HEK293T (cell line): Measurements from ENCODE around the gene IL3.

Experiments
- CTCF ChIA-PET: fragments of 350-600 bp; formaldehyde crosslinking; extraction: SDS; loops from one replicate; lab custom pipeline; 2021; ENCODE audit warnings: antibody characterized with exemption, inconsistent platforms; lab: Yijun Ruan, JAX
- POLR2A ChIA-PET: fragments of 350-600 bp; formaldehyde crosslinking; extraction: SDS; loops from one replicate; lab custom pipeline; 2020; ENCODE audit warnings: antibody characterized with exemption, inconsistent platforms; lab: Yijun Ruan, JAX
- DNase-seq: peaks from one replicate; pipeline ENCODE4 v3.0.0; 2012; ENCODE audit warnings: mixed read lengths; ENCODE audit errors: extremely low spot score
- ARNT ChIP-seq: fragments of 450-650 bp; IDR thresholded peaks from 2 replicates; pipeline ENCODE4 v1.6.1; 2017; ENCODE audit warnings: mild to moderate bottlenecking
- BHLHE40 ChIP-seq: fragments of 450-650 bp; IDR thresholded peaks from 2 replicates; pipeline ENCODE4 v1.6.1; 2016; ENCODE audit warnings: mild to moderate bottlenecking, moderate library complexity, borderline replicate concordance
- CTBP1 ChIP-seq: fragments of 450-650 bp; IDR thresholded peaks from 2 replicates; pipeline ENCODE4 v1.6.1; 2016; ENCODE audit warnings: borderline replicate concordance
- ELF4 ChIP-seq: fragments of 450-650 bp; IDR thresholded peaks from 2 replicates; pipeline ENCODE4 v1.6.1; 2017; ENCODE audit warnings: antibody characterized with exemption
- FOXA1 ChIP-seq: fragments of 450-650 bp; IDR thresholded peaks from 2 replicates; pipeline ENCODE4 v1.6.1; 2016; ENCODE audit warnings: mild to moderate bottlenecking
- FOXK2 ChIP-seq: fragments of 450-650 bp; IDR thresholded peaks from 2 replicates; pipeline ENCODE4 v1.6.1; 2016; ENCODE audit warnings: mild to moderate bottlenecking
- FOXM1 ChIP-seq: fragments of 450-650 bp; IDR thresholded peaks from 2 replicates; pipeline ENCODE4 v1.6.1; 2017; ENCODE audit warnings: mild to moderate bottlenecking, borderline replicate concordance
- HDGF ChIP-seq: fragments of 450-650 bp; IDR thresholded peaks from 2 replicates; pipeline ENCODE4 v1.6.1; 2017; ENCODE audit warnings: antibody characterized with exemption, borderline replicate concordance
- L3MBTL2 ChIP-seq: fragments of 450-650 bp; conservative IDR thresholded peaks from 2 replicates; pipeline ENCODE4 v1.6.1; 2016; ENCODE audit warnings: mild to moderate bottlenecking
- LEF1 ChIP-seq: fragments of 450-650 bp; IDR thresholded peaks from 2 replicates; pipeline ENCODE4 v1.6.1; 2017; ENCODE audit warnings: mild to moderate bottlenecking, borderline replicate concordance
- NFRKB ChIP-seq: fragments of 450-650 bp; IDR thresholded peaks from 2 replicates; pipeline ENCODE4 v1.6.1; 2016; ENCODE audit warnings: mild to moderate bottlenecking, moderate library complexity
- PKNOX1 ChIP-seq: fragments of 450-650 bp; IDR thresholded peaks from 2 replicates; pipeline ENCODE4 v1.6.1; 2016
- SP1 ChIP-seq: fragments of 450-650 bp; IDR thresholded peaks from 2 replicates; pipeline ENCODE4 v1.6.1; 2017
- SUZ12 ChIP-seq: fragments of 450-650 bp; IDR thresholded peaks from 2 replicates; pipeline ENCODE4 v1.6.1; 2016; ENCODE audit warnings: mild to moderate bottlenecking
- TARDBP ChIP-seq: fragments of 450-650 bp; IDR thresholded peaks from 2 replicates; pipeline ENCODE4 v1.6.1; 2016
- ZNF384 ChIP-seq: fragments of 450-650 bp; IDR thresholded peaks from 2 replicates; pipeline ENCODE4 v1.6.1; 2016

IL3 gene

GRCh38 chr5:132095077-132095410 is 34.6 kb downstream of the IL3 start:
- no peak for DNase-seq
- POLR2A ChIA-PET = no interaction called here
- no peak for TF ChIP-seq FOXM1
- no peak for TF ChIP-seq PKNOX1
- no peak for TF ChIP-seq LEF1
- TF ChIP-seq SUZ12 = no peak
- no peak for TF ChIP-seq SP1
- no peak for TF ChIP-seq FOXA1
- no peak for TF ChIP-seq ARNT
- no peak for TF ChIP-seq TARDBP
- TF ChIP-seq NFRKB = no peak
- no peak for TF ChIP-seq ZNF384
- TF ChIP-seq FOXK2 = no peak
- no peak for TF ChIP-seq HDGF
- TF ChIP-seq L3MBTL2 = no peak
- CTCF ChIA-PET = no interaction called here

GRCh38 chr5:132095424-132095972 is 35.0 kb downstream of the IL3 start:
- POLR2A ChIA-PET = no interaction called here
- TF ChIP-seq FOXM1 (no peak), PKNOX1 (no peak), FOXK2 (no peak), ELF4 (no peak), SUZ12 (no peak), ZNF384 (no peak), L3MBTL2 (no peak), SP1 (no peak), CTBP1 (no peak)
- DNase-seq = no peak
- CTCF ChIA-PET = no interaction called here

GRCh38 chr5:132096904-132097303 is 36.4 kb downstream of the IL3 start:
- ChIA-PET POLR2A (no interaction called here), CTCF (no interaction called here)
- TF ChIP-seq HDGF = no peak
- TF ChIP-seq PKNOX1 = no peak
- no peak for TF ChIP-seq ARNT
- no peak for TF ChIP-seq ELF4
- TF ChIP-seq ZNF384 = no peak
- TF ChIP-seq BHLHE40 = no peak
- DNase-seq = no peak

GRCh38 chr5:132098151-132098594 is 37.7 kb downstream of the IL3 start:
- ChIA-PET POLR2A (no interaction called here), CTCF (no interaction called here)
- DNase-seq = no peak
- TF ChIP-seq L3MBTL2 (no peak), SP1 (no peak), SUZ12 (no peak), FOXK2 (no peak), TARDBP (no peak), ELF4 (no peak), FOXA1 (no peak), LEF1 (no peak), FOXM1 (no peak), ZNF384 (no peak), HDGF (no peak), BHLHE40 (no peak), CTBP1 (no peak), ARNT (no peak), PKNOX1 (no peak), NFRKB (no peak)

- CTCF ChIA-PET = no interaction called here
- DNase-seq = no peak
- POLR2A ChIA-PET = no interaction called here
- TF ChIP-seq TARDBP (no peak), SUZ12 (no peak), HDGF (no peak), SP1 (no peak), ZNF384 (no peak)
Measured at GRCh38 chr5:132098621-132099020, 38.2 kb downstream of the IL3 start.

GRCh38 chr5:132099076-132099748 is 38.8 kb downstream of the IL3 start:
- TF ChIP-seq ELF4 (no peak), LEF1 (no peak), FOXM1 (no peak), ARNT (no peak), TARDBP (no peak), SP1 (no peak), BHLHE40 (no peak), FOXK2 (no peak)
- DNase-seq = no peak
- ChIA-PET CTCF (no interaction called here), POLR2A (no interaction called here)
